ENCODE measurements around the gene DDX24.

DDX24 gene

GRCh38 chr14:94098326-94098992 lies 17.5 kb upstream of the DDX24 start:
- Histone ChIP-seq H3K36me3 (ENCODE audit: control insufficient read depth, insufficient read depth, low read length) (no peaks in the 10 kb centered on the region), H3K9me3 (ENCODE audit: control insufficient read depth, insufficient read depth, low read length) (no peaks in the 10 kb centered on the region), H3K27me3 (ENCODE audit: control insufficient read depth, insufficient read depth, low read length) (no peaks in the 10 kb centered on the region), H3K9ac (ENCODE audit: low read depth, low read length) (no peak overlapping the region), H3K4me3 (ENCODE audit: low read depth, low read length) (no peak overlapping the region), H3K4me1 (ENCODE audit: control insufficient read depth, insufficient read depth, low read length) (no peaks in the 10 kb centered on the region)

GRCh38 chr14:94097091-94097490 lies 16.1 kb upstream of the DDX24 start:
- no peaks in the 10 kb centered on the region for H3K9me3 ChIP-seq (ENCODE audit: control insufficient read depth, insufficient read depth, low read length)
- H3K4me3 ChIP-seq (ENCODE audit: low read depth, low read length), result no peak overlapping the region
- H3K9ac ChIP-seq (ENCODE audit: low read depth, low read length), result no peak overlapping the region
- H3K27me3 ChIP-seq (ENCODE audit: control insufficient read depth, insufficient read depth, low read length), result no peaks in the 10 kb centered on the region
- no peaks in the 10 kb centered on the region for H3K36me3 ChIP-seq (ENCODE audit: control insufficient read depth, insufficient read depth, low read length)
- H3K4me1 ChIP-seq (ENCODE audit: control insufficient read depth, insufficient read depth, low read length), result no peaks in the 10 kb centered on the region

DNA sequence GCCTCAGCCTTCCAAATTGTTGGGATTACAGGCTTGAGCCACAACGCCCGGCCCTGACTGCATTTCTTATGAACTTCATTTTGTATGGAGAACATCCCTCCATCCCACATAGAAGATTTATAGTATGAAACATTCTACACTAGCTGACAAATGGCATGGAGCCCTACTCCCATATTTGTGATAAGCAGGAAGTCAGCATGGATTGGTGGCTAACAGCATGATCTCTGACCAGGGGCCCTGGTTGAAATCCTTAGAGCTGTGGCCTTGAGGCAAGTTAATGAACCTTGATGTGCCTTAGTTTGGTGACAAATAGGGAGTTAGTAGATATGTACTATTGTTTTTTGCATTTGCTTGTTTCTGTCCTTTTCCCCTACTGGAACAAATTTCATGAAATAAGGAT lies 12.4 kb upstream of the DDX24 start:
- H3K4me1 ChIP-seq (ENCODE audit: control insufficient read depth, insufficient read depth, low read length), result no peaks in the 10 kb centered on the region
- no peaks in the 10 kb centered on the region for H3K9me3 ChIP-seq (ENCODE audit: control insufficient read depth, insufficient read depth, low read length)
- H3K9ac ChIP-seq (ENCODE audit: low read depth, low read length), result no peak overlapping the region

DNA sequence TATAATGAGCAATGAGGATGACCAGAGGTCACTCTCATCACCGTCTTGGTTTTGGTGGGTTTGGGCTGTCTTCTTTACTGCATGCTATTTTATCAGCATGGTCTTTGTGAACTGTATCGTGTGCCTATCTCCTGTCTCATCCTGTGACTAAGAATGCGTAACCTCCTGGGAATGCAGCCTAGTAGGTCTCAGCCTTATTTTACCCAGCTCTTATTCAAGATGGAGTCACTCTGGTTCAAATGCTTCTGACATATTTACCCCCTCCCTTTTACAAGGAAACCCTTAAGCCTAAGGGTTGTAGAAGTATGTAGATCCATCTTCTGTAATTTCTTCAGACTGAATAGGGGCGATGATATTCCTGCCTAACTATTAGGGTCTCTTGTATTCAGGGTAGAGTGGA lies 8.5 kb upstream of the DDX24 start:
- Histone ChIP-seq H3K4me1 (ENCODE audit: control insufficient read depth, insufficient read depth, low read length) (no peaks in the 10 kb centered on the region), H3K9ac (ENCODE audit: low read depth, low read length) (no peak overlapping the region), H3K9me3 (ENCODE audit: control insufficient read depth, insufficient read depth, low read length) (no peaks in the 10 kb centered on the region), H3K36me3 (ENCODE audit: control insufficient read depth, insufficient read depth, low read length) (no peaks in the 10 kb centered on the region), H3K4me3 (ENCODE audit: low read depth, low read length) (no peak overlapping the region), H3K27me3 (ENCODE audit: control insufficient read depth, insufficient read depth, low read length) (no peaks in the 10 kb centered on the region)

More for the DNA sequence above, 12.4 kb upstream of the DDX24 start:
- H3K27me3 ChIP-seq (ENCODE audit: control insufficient read depth, insufficient read depth, low read length), result no peaks in the 10 kb centered on the region
- H3K36me3 ChIP-seq (ENCODE audit: control insufficient read depth, insufficient read depth, low read length), result no peaks in the 10 kb centered on the region
- H3K4me3 ChIP-seq (ENCODE audit: low read depth, low read length), result no peak overlapping the region

DNA sequence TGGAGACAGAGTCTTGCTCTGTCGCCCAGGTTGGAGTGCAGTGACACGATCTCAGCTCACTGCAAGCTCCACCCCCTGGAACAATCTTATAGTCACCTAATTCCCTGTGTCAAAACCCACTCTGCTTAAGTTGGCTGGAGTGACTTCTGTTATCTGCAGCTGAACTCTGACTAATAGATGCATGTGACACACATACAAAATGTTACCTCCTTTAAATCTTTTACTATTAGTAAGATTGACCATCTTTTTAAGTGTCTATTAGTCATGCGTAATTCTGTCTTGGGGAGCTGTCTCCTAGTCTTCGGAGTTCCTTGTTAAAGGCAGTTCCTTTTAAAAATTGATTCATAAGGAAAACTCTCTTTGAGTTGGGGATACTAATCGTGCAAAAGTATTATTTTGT lies 7.5 kb upstream of the DDX24 start:
- Histone ChIP-seq H3K4me1 (ENCODE audit: control insufficient read depth, insufficient read depth, low read length) (no peaks in the 10 kb centered on the region), H3K9ac (ENCODE audit: low read depth, low read length) (no peak overlapping the region)

DNA sequence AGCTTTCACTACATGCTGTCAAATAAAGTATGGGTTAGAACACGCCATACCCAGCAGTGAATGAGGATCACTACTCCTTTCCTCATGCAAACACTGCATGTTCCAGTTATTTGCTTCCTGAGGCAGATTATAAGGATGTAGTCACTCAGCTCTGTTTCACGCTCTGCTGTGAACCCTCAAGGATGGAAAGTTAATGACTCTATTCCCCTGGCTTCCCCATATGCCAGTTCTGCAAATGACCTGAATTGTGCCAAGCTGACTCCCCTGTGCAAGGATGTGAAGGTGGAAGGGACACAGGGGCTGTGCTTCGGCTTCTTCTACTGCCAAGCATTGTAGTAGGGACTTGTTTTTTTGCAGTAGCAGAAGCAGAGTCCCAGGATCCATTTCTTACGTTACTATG lies 6.9 kb upstream of the DDX24 start:
- H3K9ac ChIP-seq (ENCODE audit: low read depth, low read length), result no peak overlapping the region
- H3K4me3 ChIP-seq (ENCODE audit: low read depth, low read length), result no peak overlapping the region
- H3K4me1 ChIP-seq (ENCODE audit: control insufficient read depth, insufficient read depth, low read length), result no peaks in the 10 kb centered on the region
- H3K27me3 ChIP-seq (ENCODE audit: control insufficient read depth, insufficient read depth, low read length), result no peaks in the 10 kb centered on the region
- H3K9me3 ChIP-seq (ENCODE audit: control insufficient read depth, insufficient read depth, low read length), result no peaks in the 10 kb centered on the region
- H3K36me3 ChIP-seq (ENCODE audit: control insufficient read depth, insufficient read depth, low read length), result no peaks in the 10 kb centered on the region

More for the DNA sequence above, 7.5 kb upstream of the DDX24 start:
- Histone ChIP-seq H3K27me3 (ENCODE audit: control insufficient read depth, insufficient read depth, low read length) (no peaks in the 10 kb centered on the region), H3K9me3 (ENCODE audit: control insufficient read depth, insufficient read depth, low read length) (no peaks in the 10 kb centered on the region), H3K36me3 (ENCODE audit: control insufficient read depth, insufficient read depth, low read length) (no peaks in the 10 kb centered on the region), H3K4me3 (ENCODE audit: low read depth, low read length) (no peak overlapping the region)

DNA sequence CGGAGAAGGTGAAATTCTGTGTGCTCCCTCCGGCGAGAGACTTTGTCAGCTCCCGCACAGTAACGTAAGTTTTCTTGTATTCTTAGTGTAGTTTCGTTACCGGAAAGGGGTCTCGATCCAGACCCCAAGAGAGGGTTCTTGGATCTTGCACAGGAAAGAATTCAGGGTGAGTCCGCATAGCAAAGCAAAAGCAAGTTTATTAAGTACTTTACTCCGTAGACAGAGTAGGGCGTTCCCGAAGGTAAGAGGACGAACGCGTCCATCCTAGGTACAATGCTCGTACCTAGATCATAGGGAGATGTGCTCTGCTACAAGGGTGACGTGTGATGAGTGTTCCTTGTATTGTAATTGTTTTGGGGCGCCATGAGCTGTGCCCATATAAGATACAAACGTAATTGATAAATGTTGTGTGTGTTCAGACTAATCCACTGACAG lies 401 bp upstream of the DDX24 start:
- no peaks in the 10 kb centered on the region for H3K9me3 ChIP-seq (ENCODE audit: control insufficient read depth, insufficient read depth, low read length)
- H3K36me3 ChIP-seq (ENCODE audit: control insufficient read depth, insufficient read depth, low read length), result peaks cover 12% of the 10 kb centered on the region
- peak overlapping the region; percentile 13 for H3K9ac ChIP-seq (ENCODE audit: low read depth, low read length)
- H3K27me3 ChIP-seq (ENCODE audit: control insufficient read depth, insufficient read depth, low read length), result no peaks in the 10 kb centered on the region
- peak overlapping the region; percentile 61 for H3K4me3 ChIP-seq (ENCODE audit: low read depth, low read length)
- H3K4me1 ChIP-seq (ENCODE audit: control insufficient read depth, insufficient read depth, low read length), result peaks cover 10% of the 10 kb centered on the region

DNA sequence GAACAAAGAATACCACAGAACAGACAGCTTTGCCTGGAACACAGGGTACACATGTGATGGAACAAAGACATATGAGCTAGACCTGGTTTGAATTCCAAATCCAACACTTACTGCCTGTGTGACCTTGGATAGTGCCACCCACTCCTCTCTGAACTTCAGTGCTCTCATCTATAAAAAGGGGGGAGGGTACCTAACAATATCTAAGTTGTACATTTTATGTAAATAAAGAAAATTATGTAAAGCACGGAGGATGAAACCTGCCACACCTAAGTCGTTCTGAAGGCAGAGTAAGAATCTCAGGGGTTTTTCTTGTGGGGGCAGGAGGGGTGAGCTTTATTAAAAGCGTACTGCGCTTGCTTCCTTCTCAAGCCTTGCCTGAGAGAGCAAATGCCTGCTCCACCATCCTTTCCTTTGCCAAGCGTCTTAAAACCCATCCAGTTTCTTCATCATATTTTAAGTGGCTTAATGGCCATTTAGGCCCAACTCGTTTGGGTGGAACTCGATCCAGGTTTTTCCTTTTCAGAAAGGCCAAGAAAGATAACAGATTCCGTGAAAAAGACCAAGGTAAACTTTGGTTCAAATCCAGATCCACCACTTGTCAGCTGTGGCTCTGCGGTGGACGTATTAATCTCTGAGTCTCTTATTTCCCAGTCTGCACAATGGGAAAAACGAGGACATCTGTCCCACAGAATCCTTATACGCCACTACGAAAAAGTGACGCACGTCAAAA lies 946 bp downstream of the DDX24 start:
- Histone ChIP-seq H3K27me3 (ENCODE audit: control insufficient read depth, insufficient read depth, low read length) (no peaks in the 10 kb centered on the region), H3K4me3 (ENCODE audit: low read depth, low read length) (peak overlapping the region; percentile 61), H3K36me3 (ENCODE audit: control insufficient read depth, insufficient read depth, low read length) (peaks cover 12% of the 10 kb centered on the region), H3K9me3 (ENCODE audit: control insufficient read depth, insufficient read depth, low read length) (no peaks in the 10 kb centered on the region), H3K4me1 (ENCODE audit: control insufficient read depth, insufficient read depth, low read length) (peaks cover 10% of the 10 kb centered on the region), H3K9ac (ENCODE audit: low read depth, low read length) (peak overlapping the region; percentile 86)

DNA sequence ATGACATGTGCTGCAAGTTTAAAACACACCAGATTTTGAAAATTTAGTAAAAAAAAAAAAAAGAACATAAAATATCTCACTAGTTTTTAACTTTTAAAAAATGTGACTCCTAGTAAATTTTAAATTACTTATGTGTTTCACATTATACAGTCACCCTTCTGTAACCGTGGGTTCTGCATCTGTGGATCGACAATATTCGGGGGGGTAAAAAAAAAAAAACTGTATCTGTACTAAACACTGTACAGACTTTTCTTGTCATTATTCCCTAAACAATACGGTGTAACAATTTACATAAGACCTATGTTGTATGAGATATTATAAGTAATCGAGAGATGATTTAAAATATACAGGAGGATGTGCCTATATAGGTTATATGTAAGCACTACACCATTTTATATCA lies 3.2 kb downstream of the DDX24 start:
- Histone ChIP-seq H3K9me3 (ENCODE audit: control insufficient read depth, insufficient read depth, low read length) (no peaks in the 10 kb centered on the region), H3K4me3 (ENCODE audit: low read depth, low read length) (no peak overlapping the region), H3K36me3 (ENCODE audit: control insufficient read depth, insufficient read depth, low read length) (peaks cover 12% of the 10 kb centered on the region), H3K9ac (ENCODE audit: low read depth, low read length) (no peak overlapping the region), H3K27me3 (ENCODE audit: control insufficient read depth, insufficient read depth, low read length) (no peaks in the 10 kb centered on the region), H3K4me1 (ENCODE audit: control insufficient read depth, insufficient read depth, low read length) (peaks cover 10% of the 10 kb centered on the region)

DNA sequence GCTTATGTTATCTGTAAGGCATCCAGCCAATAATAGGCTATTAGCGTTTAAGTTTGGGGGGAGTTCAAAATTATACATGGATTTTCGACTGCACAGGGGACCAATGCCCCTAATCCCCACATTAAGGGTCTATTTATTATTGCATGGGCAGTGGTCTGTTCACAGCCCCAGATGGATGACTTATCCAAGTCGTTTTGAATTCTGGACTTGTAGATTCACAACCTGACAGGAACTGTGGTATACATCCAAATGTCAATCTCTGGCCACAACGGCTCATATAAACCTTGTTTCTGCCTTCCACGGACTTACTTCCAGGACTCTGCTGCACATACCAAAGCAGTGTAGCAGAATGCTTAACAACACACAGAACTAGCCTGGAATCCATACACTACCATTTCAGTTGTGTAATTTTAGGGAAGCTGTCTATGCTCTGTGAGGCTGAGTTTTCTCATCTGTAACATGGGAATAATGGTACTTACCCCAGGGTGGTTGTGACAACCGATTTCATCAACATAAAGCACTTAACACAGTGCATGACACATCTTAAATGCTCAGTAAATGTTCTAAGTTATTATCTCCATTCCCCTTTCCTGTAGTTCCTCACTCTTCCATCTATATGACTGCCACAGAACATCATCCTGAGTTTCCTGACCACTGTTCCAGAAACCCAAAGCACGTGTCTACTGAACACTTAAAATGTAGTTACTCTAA lies 3.7 kb downstream of the DDX24 start:
- H3K27me3 ChIP-seq (ENCODE audit: control insufficient read depth, insufficient read depth, low read length), result no peaks in the 10 kb centered on the region
- no peaks in the 10 kb centered on the region for H3K9me3 ChIP-seq (ENCODE audit: control insufficient read depth, insufficient read depth, low read length)
- no peak overlapping the region for H3K9ac ChIP-seq (ENCODE audit: low read depth, low read length)
- H3K4me1 ChIP-seq (ENCODE audit: control insufficient read depth, insufficient read depth, low read length), result peaks cover 10% of the 10 kb centered on the region
- H3K4me3 ChIP-seq (ENCODE audit: low read depth, low read length), result peak overlapping the region; percentile 1
- H3K36me3 ChIP-seq (ENCODE audit: control insufficient read depth, insufficient read depth, low read length), result peaks cover 12% of the 10 kb centered on the region

- Histone ChIP-seq H3K36me3 (ENCODE audit: control insufficient read depth, insufficient read depth, low read length) (peaks cover 12% of the 10 kb centered on the region), H3K27me3 (ENCODE audit: control insufficient read depth, insufficient read depth, low read length) (no peaks in the 10 kb centered on the region), H3K4me1 (ENCODE audit: control insufficient read depth, insufficient read depth, low read length) (peaks cover 8% of the 10 kb centered on the region), H3K9ac (ENCODE audit: low read depth, low read length) (no peak overlapping the region), H3K4me3 (ENCODE audit: low read depth, low read length) (no peak overlapping the region), H3K9me3 (ENCODE audit: control insufficient read depth, insufficient read depth, low read length) (no peaks in the 10 kb centered on the region)
These were observed 6.0 kb downstream of the DDX24 start for GRCh38 chr14:94075008-94075407.

- Histone ChIP-seq H3K27me3 (ENCODE audit: control insufficient read depth, insufficient read depth, low read length) (no peaks in the 10 kb centered on the region), H3K9me3 (ENCODE audit: control insufficient read depth, insufficient read depth, low read length) (no peaks in the 10 kb centered on the region), H3K4me1 (ENCODE audit: control insufficient read depth, insufficient read depth, low read length) (peaks cover 3% of the 10 kb centered on the region), H3K9ac (ENCODE audit: low read depth, low read length) (no peak overlapping the region), H3K4me3 (ENCODE audit: low read depth, low read length) (no peak overlapping the region), H3K36me3 (ENCODE audit: control insufficient read depth, insufficient read depth, low read length) (peaks cover 12% of the 10 kb centered on the region)
These were observed 6.5 kb downstream of the DDX24 start for GRCh38 chr14:94074534-94074933.
